IMR-90 (cell line): Measurements from ENCODE around the gene KCNE5. TPM values are rescaled to one million over a fixed set of nuclear protein-coding genes. Genes with fewer than 3 reads are reported as not detected.

Experiments
- ATAC-seq: fragments of 200-7000 bp; cut with Tn5 transposase; 2 replicates; pipeline ENCODE4 v1.9.1; 2020; ENCODE audit warnings: low read depth, mild to moderate bottlenecking, moderate library complexity
- BruUV-seq: library from RNA; stranded (reverse); fragments of 400-500 nt; replicated peaks from 2 replicates; lab custom pipeline; 2021; lab: Mats Ljungman, UMichigan
- CTCF ChIA-PET: fragments of 300-600 bp; formaldehyde crosslinking; extraction: SDS; loops from one replicate; lab custom pipeline; 2021; ENCODE audit warnings: antibody characterized with exemption; lab: Yijun Ruan, JAX
- POLR2A ChIA-PET: fragments of 300-600 bp; sonication (Branson Sonifier 250); formaldehyde crosslinking; loops from one replicate; lab custom pipeline; 2022; ENCODE audit warnings: antibody characterized with exemption; ENCODE audit not compliant: unreplicated experiment; lab: Charles Lee
- DNase-seq: peaks from one replicate; pipeline ENCODE4 v3.0.0; 2013
- H2AFZ ChIP-seq: replicated peaks from 2 replicates; pipeline ENCODE3; 2013; ENCODE audit warnings: low read length, mild to moderate bottlenecking; ENCODE audit not compliant: poor library complexity
- H2AK5ac ChIP-seq: 2 replicates; pipeline ENCODE4 v1.6.1; 2013; ENCODE audit warnings: low read depth, low read length, inconsistent platforms
- H2AK9ac ChIP-seq: replicated peaks from 2 replicates; pipeline ENCODE3; 2013; ENCODE audit warnings: mild to moderate bottlenecking, low read depth, low read length, moderate library complexity; ENCODE audit not compliant: poor library complexity
- H2BK120ac ChIP-seq: 2 replicates; pipeline ENCODE4 v1.6.1; 2013; ENCODE audit warnings: low read depth, low read length, inconsistent platforms
- H2BK15ac ChIP-seq: 3 replicates; pipeline ENCODE4 v1.6.1; 2013; ENCODE audit warnings: low read depth, low read length, inconsistent platforms
- H2BK20ac ChIP-seq: 2 replicates; pipeline ENCODE4 v1.6.1; 2013; ENCODE audit warnings: low read depth, mild to moderate bottlenecking, inconsistent platforms, low read length, moderate library complexity
- H2BK5ac ChIP-seq: 2 replicates; pipeline ENCODE4 v1.6.1; 2013; ENCODE audit warnings: mild to moderate bottlenecking, low read depth, low read length, inconsistent platforms; ENCODE audit not compliant: poor library complexity, severe bottlenecking
- H3K14ac ChIP-seq: replicated peaks from 2 replicates; pipeline ENCODE4 v1.6.1; 2013; ENCODE audit warnings: low read depth, low read length, inconsistent platforms
- H3K18ac ChIP-seq: 2 replicates; pipeline ENCODE4 v1.6.1; 2013; ENCODE audit warnings: low read depth, low read length, control low read depth
- H3K23ac ChIP-seq: 2 replicates; pipeline ENCODE4 v1.6.1; 2013; ENCODE audit warnings: low read depth, low read length, inconsistent platforms
- H3K27ac ChIP-seq: 2 replicates; pipeline ENCODE4 v1.5.1; 2013; ENCODE audit warnings: mild to moderate bottlenecking, control low read depth, low read length; ENCODE audit not compliant: insufficient read depth
- H3K27me3 ChIP-seq: 2 replicates; pipeline ENCODE4 v1.6.1; 2013; ENCODE audit warnings: low read length; ENCODE audit not compliant: control insufficient read depth, insufficient read depth
- H3K36me3 ChIP-seq: 2 replicates; pipeline ENCODE4 v1.6.1; 2013; ENCODE audit warnings: low read length, mixed read lengths; ENCODE audit not compliant: control insufficient read depth, insufficient read depth
- H3K4ac ChIP-seq: 2 replicates; pipeline ENCODE4 v1.6.1; 2013; ENCODE audit warnings: low read depth, low read length, inconsistent platforms
- H3K4me1 ChIP-seq: 2 replicates; pipeline ENCODE4 v1.6.1; 2013; ENCODE audit warnings: low read length, mixed read lengths; ENCODE audit not compliant: control insufficient read depth, insufficient read depth
- H3K4me2 ChIP-seq: 2 replicates; pipeline ENCODE4 v1.6.1; 2013; ENCODE audit warnings: low read depth, mild to moderate bottlenecking, control low read depth, low read length, moderate library complexity
- H3K4me3 ChIP-seq: 2 replicates; pipeline ENCODE4 v1.5.1; 2013; ENCODE audit warnings: low read depth, mild to moderate bottlenecking, control low read depth, low read length, moderate library complexity; ENCODE audit not compliant: insufficient read depth
- H3K56ac ChIP-seq: 2 replicates; pipeline ENCODE4 v1.6.1; 2013; ENCODE audit warnings: low read length, inconsistent platforms; ENCODE audit not compliant: insufficient read depth; ENCODE audit errors: extremely low read depth
- H3K79me1 ChIP-seq, 2 experiments: 2 replicates each; pipeline ENCODE4 v1.6.1; 2013; ENCODE audit warnings: low read length in 2 of 2, inconsistent platforms in 1 of 2, low read depth in 1 of 2
- H3K9ac ChIP-seq: 2 replicates; pipeline ENCODE4 v1.6.1; 2013; ENCODE audit warnings: low read depth, low read length, control low read depth
- H3K9me1 ChIP-seq: 2 replicates; pipeline ENCODE4 v1.6.1; 2013; ENCODE audit warnings: low read length, inconsistent platforms; ENCODE audit not compliant: insufficient read depth
- H3K9me3 ChIP-seq: 2 replicates; pipeline ENCODE4 v1.6.1; 2013; ENCODE audit warnings: low read length; ENCODE audit not compliant: control insufficient read depth, insufficient read depth
- H4K20me1 ChIP-seq: 2 replicates; pipeline ENCODE4 v1.6.1; 2013; ENCODE audit warnings: low read length, inconsistent platforms; ENCODE audit not compliant: insufficient read depth
- H4K5ac ChIP-seq: 2 replicates; pipeline ENCODE4 v1.6.1; 2013; ENCODE audit warnings: mild to moderate bottlenecking, low read depth, low read length, control low read depth
- H4K8ac ChIP-seq, 2 experiments: 2 replicates each; pipeline ENCODE4 v1.6.1; 2013; ENCODE audit warnings: low read depth in 2 of 2, low read length in 2 of 2, control low read depth in 1 of 2, inconsistent platforms in 1 of 2
- H4K91ac ChIP-seq: 2 replicates; pipeline ENCODE4 v1.6.1; 2013; ENCODE audit warnings: low read depth, low read length, inconsistent platforms; ENCODE audit not compliant: insufficient read depth
- BHLHE40 ChIP-seq: fragments of 150-350 bp; IDR thresholded peaks from 2 replicates; pipeline ENCODE4 v1.6.1; 2016; ENCODE audit warnings: mild to moderate bottlenecking, low read depth, low read length
- CEBPB ChIP-seq: IDR thresholded peaks from 2 replicates; pipeline ENCODE4 v1.6.1; 2012; ENCODE audit warnings: low read depth, low read length, improper control_type of control experiment
- CHD1 ChIP-seq: IDR thresholded peaks from 2 replicates; pipeline ENCODE4 v1.6.1; 2012; ENCODE audit warnings: low read depth, low read length, improper control_type of control experiment
- CTCF ChIP-seq: conservative IDR thresholded peaks from 2 replicates; pipeline ENCODE4 v1.5.1; 2012; ENCODE audit warnings: mild to moderate bottlenecking, low read depth, low read length, improper control_type of control experiment
- ELK1 ChIP-seq: fragments of 150-350 bp; IDR thresholded peaks from 2 replicates; pipeline ENCODE4 v1.6.1; 2016; ENCODE audit warnings: low read depth, mild to moderate bottlenecking, low read length, moderate library complexity, borderline replicate concordance
- FOS ChIP-seq: fragments of 150-350 bp; IDR thresholded peaks from 2 replicates; pipeline ENCODE4 v1.6.1; 2016; ENCODE audit warnings: low read depth, low read length
- MAFK ChIP-seq: IDR thresholded peaks from 2 replicates; pipeline ENCODE4 v1.6.1; 2012; ENCODE audit warnings: low read depth, low read length, improper control_type of control experiment
- MAZ ChIP-seq: IDR thresholded peaks from 2 replicates; pipeline ENCODE4 v1.6.1; 2012; ENCODE audit warnings: low read depth, mild to moderate bottlenecking, low read length, improper control_type of control experiment, moderate library complexity, borderline replicate concordance
- MXI1 ChIP-seq: IDR thresholded peaks from 2 replicates; pipeline ENCODE4 v1.6.1; 2012; ENCODE audit warnings: low read depth, mild to moderate bottlenecking, low read length, moderate library complexity, borderline replicate concordance
- NFE2L2 ChIP-seq: fragments of 150-350 bp; IDR thresholded peaks from 2 replicates; pipeline ENCODE4 v1.6.1; 2016; ENCODE audit warnings: low read depth, mild to moderate bottlenecking, low read length
- POLR2A ChIP-seq: IDR thresholded peaks from 2 replicates; pipeline ENCODE4 v1.6.1; 2012; ENCODE audit warnings: mild to moderate bottlenecking, low read depth, low read length
- RAD21 ChIP-seq: IDR thresholded peaks from 2 replicates; pipeline ENCODE4 v1.6.1; 2012; ENCODE audit warnings: low read length, improper control_type of control experiment
- RCOR1 ChIP-seq: IDR thresholded peaks from 2 replicates; pipeline ENCODE4 v1.6.1; 2012; ENCODE audit warnings: mild to moderate bottlenecking, low read length, improper control_type of control experiment; ENCODE audit not compliant: insufficient replicate concordance
- RFX5 ChIP-seq: IDR thresholded peaks from 2 replicates; pipeline ENCODE4 v1.8.0; 2012; ENCODE audit warnings: low read depth, mild to moderate bottlenecking, low read length, moderate library complexity
- SMC3 ChIP-seq: fragments of 150-350 bp; IDR thresholded peaks from 2 replicates; pipeline ENCODE4 v1.6.1; 2016; ENCODE audit warnings: low read depth, mild to moderate bottlenecking, antibody characterized with exemption, low read length, moderate library complexity
- WGBS, 2 experiments: methylation state at CpG; one replicate each; pipeline versions ENCODE4 v1.1.5 to v1.1.7; 2013; ENCODE audit warnings: missing lambda C conversion rate in 2 of 2; ENCODE audit not compliant: insufficient read length in 1 of 2; ENCODE audit errors: extremely low coverage in 2 of 2; 5-methylcytosine and 5-hydroxymethylcytosine counted together
- dilution Hi-C: fragments of 300-500 bp; cut with HindIII; formaldehyde crosslinking; loops from one replicate; pipeline ENCODE4 v1.14.3; 2018; ENCODE audit warnings: low sequenced_read_pairs; ENCODE audit not compliant: unreplicated experiment
- in situ Hi-C: fragments of 300-500 bp; cut with MboI; formaldehyde crosslinking; loops from 3 replicates; pipeline ENCODE4 v1.14.3; 2019; ENCODE audit warnings: low sequenced_read_pairs, inconsistent platforms, mixed read lengths
- intact Hi-C: fragments of 100-400 bp; cut with micrococcal nuclease; formaldehyde crosslinking; loops from 2 replicates; pipeline ENCODE4 v1.10.0; 2022
- polyA plus RNA-seq, 3 experiments: library from polyadenylated mRNA; depleted of rRNA; stranded (reverse); fragments of >200 nt; gene quantifications; 2 replicates each; pipeline ENCODE4 v1.2.3, GENCODE V29; 2012; ENCODE audit warnings: low replicate concordance in 1 of 3
- total RNA-seq: library from RNA; depleted of rRNA; stranded (reverse); fragments of >200 nt; gene quantifications from 2 replicates; pipeline ENCODE4 v1.2.3, GENCODE V29; 2012

KCNE5 gene
- total and polyA plus RNA-seq, 2 of the 4 experiments (the other 2 are of a cell fraction): 0.15 to 0.18 TPM

- H2AK5ac ChIP-seq: no peak overlapping the region
- no peak overlapping the region for H4K8ac ChIP-seq
- WGBS, 2 experiments: 34% methylated on average over 8 of the region's 16 CpGs; no CpG with 5 or more reads in 1 of the 2 experiments
- ATAC-seq (no peak), DNase-seq (no peak)
- no peak overlapping the region for H3K18ac ChIP-seq
- H3K4me3 ChIP-seq: no peak overlapping the region
- H3K27ac ChIP-seq: no peak overlapping the region
- TF ChIP-seq SMC3 (no peak), MAFK (no peak), RFX5 (no peak), ELK1 (no peak), CEBPB (no peak), MAZ (no peak), CTCF (no peak), POLR2A (no peak), CHD1 (no peak), FOS (no peak), NFE2L2 (no peak), MXI1 (no peak), RCOR1 (no peak), RAD21 (no peak), BHLHE40 (no peak)
- H3K27me3 ChIP-seq: peaks cover 14% of the 10 kb centered on the region
- H3K79me1 ChIP-seq: no peaks in the 10 kb centered on the region
- no peaks in the 10 kb centered on the region; the same call in 1 of the 2 replicates for H4K20me1 ChIP-seq
- H3K9ac ChIP-seq: no peak overlapping the region
- H3K23ac ChIP-seq: no peak overlapping the region
- H2BK15ac ChIP-seq: no peak overlapping the region
- H3K36me3 ChIP-seq: no peaks in the 10 kb centered on the region
- no peak overlapping the region for H3K56ac ChIP-seq
- no peak overlapping the region for H3K14ac ChIP-seq
- H4K5ac ChIP-seq: no peak overlapping the region
- CTCF ChIA-PET: no interaction called here
- H3K9me1 ChIP-seq: no peaks in the 10 kb centered on the region
- POLR2A ChIA-PET: no interaction called here
- 0 out of 2 replicates have a peak overlapping the region, but pooled peaks have one; percentile 37 for H3K4me2 ChIP-seq
- H3K9me3 ChIP-seq: no peaks in the 10 kb centered on the region
- H3K4ac ChIP-seq: no peak overlapping the region
- no peak overlapping the region for H4K91ac ChIP-seq
- BruUV-seq: no TSS peak
- no peaks in the 10 kb centered on the region for H3K4me1 ChIP-seq
- intact Hi-C loops: no loop called here
- H2AK9ac ChIP-seq: no peak overlapping the region
- dilution Hi-C loops: no loop called here
- H2BK120ac ChIP-seq: no peak overlapping the region
- H2BK20ac ChIP-seq: no peak overlapping the region
- H2BK5ac ChIP-seq: no peak overlapping the region
- in situ Hi-C loops: no loop called here
- peak overlapping the region; percentile 70 for H2AFZ ChIP-seq
Measured at GRCh38 chrX:109600237-109600651, 24.7 kb downstream of the KCNE5 start.
